Activated CD4-positive, alpha-beta T cell treated with anti-CD3 and anti-CD28 coated beads, Interleukin-2, amount 50 U/mL, for 1 hour (primary cell): Measurements from ENCODE around the gene HMGCL.
"Not testable (repeated sequence)": the region's sequence is repeated elsewhere in the genome, so short reads cannot be mapped to it uniquely, and the experiment has no call there.

Experiments
- DNase-seq: peaks from one replicate; pipeline ENCODE4 v3.0.0-alpha.2; 2020

Gene HMGCL

DNA sequence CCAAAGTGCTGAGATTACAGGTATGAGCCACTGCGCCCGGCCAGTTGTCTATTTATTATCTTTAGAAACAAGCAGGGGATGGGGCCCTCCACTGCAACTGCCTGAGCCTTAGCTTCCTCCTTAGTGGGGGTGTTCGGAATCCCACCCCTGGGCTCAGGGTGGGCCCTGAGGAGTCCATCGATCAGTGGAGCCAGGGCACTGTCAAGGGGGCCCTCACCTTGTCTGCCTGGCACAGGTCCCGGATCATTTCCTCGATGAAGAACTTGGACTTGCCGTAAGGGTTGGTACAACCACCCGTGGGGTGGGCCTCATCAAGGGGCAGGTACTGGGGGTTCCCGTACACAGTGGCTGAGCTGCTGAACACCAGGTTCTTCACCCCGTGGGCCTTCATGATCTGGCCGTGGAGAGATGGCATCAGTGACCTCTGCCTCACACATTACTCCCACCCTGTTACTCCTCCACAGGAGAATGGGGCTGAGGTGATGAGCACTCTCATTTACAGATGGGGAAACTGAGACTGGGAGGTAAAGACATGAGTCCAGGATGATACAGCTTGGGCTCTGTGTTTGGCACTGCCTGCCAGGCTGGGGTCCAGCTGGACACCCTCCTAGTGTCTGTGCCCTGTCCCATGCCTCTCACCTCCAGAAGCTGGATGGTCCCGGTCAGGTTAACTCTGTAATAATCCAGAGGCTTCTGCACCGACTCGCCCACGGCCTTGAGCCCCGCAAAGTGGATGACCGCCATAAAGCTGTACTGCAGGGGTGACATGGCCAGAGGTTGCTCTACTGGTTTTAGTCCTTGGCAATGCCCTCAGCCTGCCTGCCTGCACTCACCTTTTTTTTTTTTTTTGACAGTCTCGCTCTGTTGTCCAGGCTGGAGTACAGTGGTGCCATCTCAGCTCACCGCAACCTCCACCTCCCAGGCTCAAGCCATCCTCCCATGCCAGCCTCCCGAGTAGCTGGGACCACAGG is 27.5 kb downstream of the HMGCL start:
- DNase-seq: no peak

DNA sequence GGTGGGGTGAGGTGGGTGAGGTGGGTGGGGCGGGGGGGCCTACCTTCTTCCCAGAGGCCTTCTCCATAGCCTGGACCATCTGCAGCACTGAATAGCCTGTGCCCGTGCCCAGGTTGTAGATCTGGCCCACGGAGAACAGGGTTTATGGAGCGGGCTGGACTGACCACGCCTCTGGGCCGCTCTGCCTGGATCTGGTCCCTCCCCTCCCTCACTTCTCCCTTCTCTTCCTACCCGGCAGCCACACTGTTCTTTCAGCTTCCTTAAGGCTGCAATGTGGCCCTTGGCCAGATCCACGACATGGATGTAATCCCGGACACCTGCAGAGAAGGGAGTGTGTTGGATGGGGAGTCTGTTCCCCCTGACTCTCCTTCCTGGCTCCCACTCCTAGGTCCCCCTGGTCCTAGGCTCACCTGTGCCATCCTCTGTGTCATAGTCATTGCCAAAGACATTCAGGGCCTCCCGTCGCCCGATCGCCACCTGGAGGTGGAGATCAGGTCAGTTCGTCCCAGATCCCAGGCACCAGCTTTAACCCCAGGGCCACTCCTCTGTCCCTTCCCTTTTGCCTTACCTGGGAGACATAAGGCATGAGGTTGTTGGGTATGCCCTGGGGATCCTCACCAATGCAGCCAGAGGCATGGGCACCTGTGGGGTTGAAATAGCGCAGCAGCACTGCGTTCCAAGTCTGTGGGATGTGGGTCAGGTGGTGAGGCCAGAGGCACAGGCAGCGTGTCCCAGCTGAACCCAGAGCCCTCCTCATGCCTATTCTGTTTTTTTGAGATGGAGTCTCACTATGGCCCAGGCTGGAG is 28.6 kb downstream of the HMGCL start:
- DNase-seq: no peak

GRCh38 chr1:23795676-23796465 is 29.4 kb downstream of the HMGCL start:
- no peak for DNase-seq

- not testable (repeated sequence) for DNase-seq
Measured at GRCh38 chr1:23794732-23795182, 30.5 kb downstream of the HMGCL start.

- no peak for DNase-seq
Measured at GRCh38 chr1:23793861-23794731, 31.1 kb downstream of the HMGCL start.

DNA sequence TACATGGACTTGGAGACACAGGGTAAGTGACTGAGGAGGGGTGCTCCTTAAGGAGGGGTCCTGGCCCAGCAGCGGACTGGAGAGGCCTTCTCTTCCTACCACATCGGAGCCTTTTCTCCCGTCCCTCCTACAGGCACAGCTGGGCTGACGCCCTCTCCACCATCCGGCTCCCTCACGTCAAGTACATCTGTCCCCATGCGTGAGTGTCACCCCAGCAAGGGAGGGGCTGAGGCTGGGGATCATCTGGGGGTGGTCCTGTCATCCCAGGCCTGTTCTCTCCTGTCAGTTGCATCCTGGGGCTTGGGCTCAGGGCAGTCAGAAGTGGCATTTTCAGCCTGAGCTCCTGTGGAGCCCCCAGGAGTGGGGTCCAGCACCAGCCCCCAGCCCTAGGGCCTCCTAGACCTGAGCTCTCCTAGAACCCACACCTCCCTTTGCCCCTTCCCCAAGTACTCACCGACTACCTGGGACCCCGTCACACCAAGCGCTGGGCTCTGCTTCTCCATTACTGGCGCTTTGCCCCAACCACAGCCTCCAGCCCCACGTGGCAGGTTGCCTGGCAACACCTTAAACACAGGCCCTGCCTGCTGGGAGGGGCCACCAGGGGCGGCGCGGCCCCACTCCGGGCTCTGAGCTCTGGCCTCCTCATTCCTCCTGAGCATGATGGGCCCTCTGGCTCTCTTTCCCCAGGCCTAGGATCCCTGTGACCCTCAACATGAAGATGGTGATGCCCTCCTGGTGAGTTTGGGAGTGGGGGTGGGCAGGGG is 32.0 kb downstream of the HMGCL start:
- DNase-seq: peak; percentile 46

DNA sequence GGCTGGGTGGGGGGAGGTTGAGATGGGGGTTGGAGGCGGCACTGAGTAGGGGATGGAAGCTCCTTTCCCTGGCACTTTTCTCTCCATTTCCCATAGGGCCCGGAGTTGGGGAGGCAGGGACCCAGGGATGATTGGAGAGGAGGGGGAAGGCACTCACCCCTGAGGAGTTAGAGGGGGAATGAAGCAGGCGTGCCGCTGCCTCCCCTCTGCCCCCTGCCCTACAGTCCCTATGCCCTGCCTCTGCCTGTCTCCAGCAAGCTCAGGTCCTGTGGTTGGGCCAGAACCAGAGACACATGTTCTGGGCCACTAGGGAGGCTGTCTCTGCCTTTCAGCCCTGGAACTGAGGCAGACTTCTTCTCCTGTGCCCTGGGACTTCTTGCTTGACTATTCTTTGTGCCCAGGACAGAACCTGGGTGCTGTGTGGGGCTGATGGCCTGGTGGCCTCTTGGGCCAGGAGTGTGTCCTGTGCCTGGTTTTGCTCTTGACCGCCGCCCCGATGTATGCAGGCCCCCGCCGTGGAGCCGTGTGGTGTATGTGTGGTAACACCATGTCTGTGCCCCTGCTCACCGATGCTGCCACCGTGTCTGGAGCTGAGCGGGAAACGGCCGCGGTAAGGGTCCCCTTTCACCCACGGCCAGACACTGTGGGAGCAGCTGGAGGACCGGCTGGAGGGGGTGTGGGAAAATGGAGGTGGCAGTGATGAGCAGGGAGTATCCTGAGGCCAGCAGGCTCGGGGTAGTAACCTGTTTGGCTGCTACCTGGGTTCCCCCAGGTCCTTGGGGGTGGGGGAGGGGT is 32.9 kb downstream of the HMGCL start:
- no peak for DNase-seq

- no peak for DNase-seq
Measured at GRCh38 chr1:23791516-23792047, 33.6 kb downstream of the HMGCL start.

DNA sequence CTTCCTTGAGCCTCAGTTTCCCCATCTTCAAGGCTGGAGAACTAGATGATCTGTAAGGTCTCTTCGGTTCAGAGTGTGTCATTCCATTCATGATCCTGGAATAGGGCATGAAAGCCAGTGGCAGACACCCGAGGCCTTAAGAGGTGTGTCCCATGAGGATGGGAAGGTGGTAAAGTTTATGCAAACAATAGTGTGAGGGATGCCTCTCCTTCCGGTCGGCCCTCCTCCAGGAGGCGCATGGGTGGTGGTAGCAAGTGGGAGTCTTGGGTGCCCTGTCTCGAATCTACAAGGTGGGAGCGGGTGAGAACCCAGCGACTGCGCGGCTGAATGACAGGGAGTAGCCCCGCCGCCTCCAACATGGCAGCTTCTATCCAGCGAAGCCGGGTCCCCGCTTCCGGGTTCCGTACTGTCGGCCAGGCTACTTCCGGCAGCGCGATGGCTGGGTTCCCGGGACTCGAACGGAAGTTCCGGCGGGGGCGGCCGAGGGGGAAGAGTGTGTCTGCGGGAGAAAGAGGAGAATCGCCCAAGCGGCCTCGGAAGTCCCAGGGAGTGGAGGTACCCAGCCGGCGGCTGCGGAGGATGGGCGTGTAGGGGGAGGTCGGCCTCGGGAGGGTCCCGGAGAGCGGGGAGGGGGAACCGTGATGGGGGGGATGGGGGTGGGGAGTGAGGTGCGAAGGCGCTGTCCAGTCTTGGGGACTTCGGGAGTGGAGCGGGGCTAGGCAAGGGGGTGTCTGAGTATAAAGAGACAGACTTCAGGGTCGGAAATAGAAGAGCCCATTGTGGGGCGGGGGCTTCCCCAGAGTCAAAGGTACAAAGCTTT is 34.3 kb downstream of the HMGCL start, which contains the start of gene LYPLA2:
LYPLA2 (plus strand) TSS at position 450 of the 820 bp plus-strand sequence. CDS start 1,538 bp downstream, outside the sequence.
- peak; percentile 82 for DNase-seq

- DNase-seq: no peak
Measured at GRCh38 chr1:23788695-23789094, 36.5 kb downstream of the HMGCL start.

DNA sequence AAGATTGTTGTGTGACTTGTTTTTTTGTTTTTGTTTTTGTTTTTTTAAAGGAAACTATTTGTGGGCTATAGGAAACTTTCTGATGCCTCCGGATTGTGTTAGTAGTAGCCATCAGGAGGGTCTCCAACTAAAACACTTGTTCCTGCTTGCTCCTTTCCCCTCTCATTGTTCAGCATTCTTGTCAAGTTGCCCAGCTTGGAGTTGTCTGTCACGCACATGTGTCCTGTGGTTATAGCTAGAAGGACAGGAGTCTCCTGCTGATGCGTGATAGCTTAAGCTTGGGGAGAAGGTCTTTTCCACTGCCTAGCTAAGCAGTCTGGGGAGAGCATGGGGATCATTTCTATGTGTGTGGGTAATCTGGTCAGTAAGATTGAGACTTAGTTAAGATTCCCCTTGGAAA is 37.5 kb downstream of the HMGCL start:
- DNase-seq: no peak

DNA sequence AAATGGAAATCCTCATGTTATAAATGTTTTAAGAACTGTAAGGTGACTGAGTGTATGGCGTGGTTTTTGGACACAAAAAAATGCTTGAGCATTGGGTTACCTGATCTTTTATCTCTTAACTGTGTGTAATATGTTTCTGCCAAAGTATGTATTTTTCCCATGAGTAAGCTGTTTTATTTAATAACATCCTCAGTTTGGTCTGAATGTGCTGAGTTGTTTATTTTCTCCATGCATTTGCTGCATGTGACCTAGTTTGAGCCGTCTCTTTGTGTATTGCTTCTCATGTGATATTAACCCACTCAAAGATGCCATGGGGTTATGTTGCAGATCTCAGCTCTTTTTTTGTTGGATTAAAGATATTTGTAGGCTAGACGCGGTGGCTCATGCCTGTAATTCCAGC is 40.4 kb downstream of the HMGCL start:
- no peak for DNase-seq

- DNase-seq: not testable (repeated sequence)
Measured at GRCh38 chr1:23783141-23783540, 42.1 kb downstream of the HMGCL start.

DNA sequence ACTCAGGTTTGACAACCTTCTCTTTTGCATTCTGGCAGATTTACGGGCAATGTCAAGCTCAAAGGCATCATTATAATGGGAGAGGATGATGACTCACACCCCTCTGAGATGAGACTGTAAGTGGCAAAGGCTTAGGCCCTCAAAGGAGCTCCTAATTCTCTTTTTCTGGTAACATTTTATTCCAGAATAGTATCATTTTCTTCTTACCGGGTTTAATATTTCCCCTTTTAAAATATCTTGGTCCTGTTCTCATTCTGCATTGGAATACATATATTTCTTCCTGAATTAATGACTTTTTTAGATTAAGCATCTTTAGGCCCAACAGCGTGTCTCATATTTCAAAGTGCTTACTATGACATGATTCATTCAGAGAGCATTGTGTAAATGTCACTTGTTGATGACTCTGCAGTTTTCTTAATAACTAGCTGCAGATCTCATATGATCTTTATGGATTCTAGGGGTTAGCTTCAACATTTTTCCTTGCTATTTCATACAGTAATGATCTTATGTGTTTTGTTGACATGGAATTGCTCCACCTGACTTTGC is 45.3 kb downstream of the HMGCL start:
- DNase-seq: no peak

DNA sequence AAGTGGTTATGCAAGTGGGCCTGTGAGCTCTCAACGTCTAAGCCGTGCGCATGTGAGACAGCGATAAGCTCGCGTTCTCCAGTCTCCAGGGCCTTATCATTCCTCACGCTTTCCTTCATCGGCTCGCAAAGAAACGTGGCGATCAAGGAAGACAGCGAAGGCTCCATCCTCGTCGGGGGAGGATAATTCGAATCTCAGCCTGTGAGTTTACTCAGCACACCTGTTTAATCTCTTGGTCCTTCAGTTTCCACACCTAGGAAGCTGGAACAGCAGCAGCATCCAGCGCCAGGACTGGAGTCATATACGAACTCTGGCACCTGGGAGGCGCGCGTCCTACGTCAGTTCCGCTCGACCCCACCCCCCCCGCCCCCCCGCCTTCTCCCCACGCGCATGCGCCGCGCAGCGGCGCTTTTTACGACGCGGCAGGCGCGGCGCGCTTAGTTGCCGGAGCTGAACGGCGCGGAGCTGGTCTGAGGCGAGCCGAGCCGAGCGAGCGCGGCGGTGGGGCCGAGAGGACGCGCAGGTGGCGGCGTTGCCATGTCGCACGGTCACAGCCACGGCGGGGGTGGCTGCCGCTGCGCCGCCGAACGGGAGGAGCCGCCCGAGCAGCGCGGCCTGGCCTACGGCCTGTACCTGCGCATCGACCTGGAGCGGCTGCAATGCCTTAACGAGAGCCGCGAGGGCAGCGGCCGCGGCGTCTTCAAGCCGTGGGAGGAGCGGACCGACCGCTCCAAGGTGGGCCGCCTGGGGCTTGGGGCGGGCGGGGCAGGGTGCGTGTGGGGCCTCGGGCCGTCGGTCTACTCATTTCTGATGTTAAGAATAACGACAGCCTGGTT is 47.0 kb downstream of the HMGCL start, which contains the start of gene PITHD1:
PITHD1 (plus strand) TSS at position 440 of the 836 bp plus-strand sequence; CDS start at position 538, 98 bp downstream.
- DNase-seq: peak; percentile 74

DNA sequence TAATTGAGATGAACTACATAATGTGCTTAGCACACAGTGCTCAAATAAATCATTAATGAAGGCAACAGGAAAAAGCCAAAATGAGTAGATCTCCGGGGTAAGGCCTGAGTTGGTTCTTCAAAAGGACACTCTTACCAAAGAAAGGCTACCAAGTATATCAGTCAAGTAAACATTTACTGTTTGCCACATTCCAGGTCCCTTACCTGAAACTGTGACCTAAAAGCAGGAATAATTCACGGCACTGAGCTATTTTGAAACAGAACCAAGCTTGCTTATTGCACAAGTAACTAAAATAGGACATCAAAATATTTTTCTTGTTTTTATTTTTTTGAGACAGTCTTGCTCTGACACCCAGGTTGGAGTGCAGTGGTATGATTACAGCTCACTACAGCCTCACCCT is 49.0 kb downstream of the HMGCL start:
- no peak for DNase-seq

- no peak for DNase-seq
Measured at GRCh38 chr1:23774174-23774880, 50.9 kb downstream of the HMGCL start.
